ENCODE results near the gene PDZRN3. TPM values are rescaled to one million over a fixed set of nuclear protein-coding genes. Genes with fewer than 3 reads are reported as not detected.
A peak's percentile ranks its signal among the peaks of the same experiment; 100 is the strongest.

The PDZRN3 gene
- polyA plus RNA-seq, 2 of the 4 experiments (the other 2 are of a cell fraction): not detected

DNA sequence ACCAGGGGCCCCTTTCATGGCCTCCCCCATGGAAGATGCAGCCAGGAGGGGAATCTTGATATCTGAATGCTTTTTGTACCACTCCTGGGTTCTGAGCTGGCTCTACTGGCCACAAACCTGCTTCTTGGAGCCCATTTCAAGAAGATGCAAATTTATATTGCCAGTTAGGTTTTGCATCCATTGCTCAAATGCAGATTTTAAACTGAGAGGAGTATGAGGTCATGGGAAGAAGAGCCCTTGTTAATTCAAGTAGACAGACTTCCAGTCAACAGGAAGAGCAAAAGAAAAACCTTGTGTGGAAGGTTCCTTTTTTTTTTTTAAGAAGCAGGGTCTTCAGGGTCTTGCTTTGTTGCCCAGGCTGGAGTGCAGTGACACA lies 133.5 kb downstream of the PDZRN3 start:
- FAIRE-seq (no peak), ATAC-seq (no peak), DNase-seq (ENCODE audit: low read depth in 1 of 2, low spot score in 1 of 2) (no peak)
- no peaks in the 10 kb centered on the region for H3K4me1 ChIP-seq
- POLR2A ChIA-PET: no interaction called here
- no peak overlapping the region for H3K4me3 ChIP-seq
- H3K9me3 ChIP-seq: no peaks in the 10 kb centered on the region
- CTCF ChIA-PET: interaction anchor here (0.6 to 2.5 kb wide), 3 partner anchors 9 to 12 kb away, joined by 3 to 13 read pairs (median 3); no protein-coding TSS in a partner anchor
- H3K4me2 ChIP-seq: no peak overlapping the region
- no peak overlapping the region for H3K27ac ChIP-seq
- TF ChIP-seq RAD21 (conservative IDR thresholded peaks at IDR 0.05 in 1 of 2, IDR thresholded peaks at IDR 0.05 in 1 of 2): no peak
- TF ChIP-seq CBX8 (IDR thresholded peaks at IDR 0.05): no peak

GRCh38 chr3:73490453-73491286 lies 134.1 kb downstream of the PDZRN3 start:
- FAIRE-seq (no peak), DNase-seq (ENCODE audit: low read depth in 1 of 2, low spot score in 1 of 2) (no peak), ATAC-seq (no peak)
- POLR2A ChIA-PET: no interaction called here
- Histone ChIP-seq H3K9me3 (no peaks in the 10 kb centered on the region), H3K4me2 (no peak overlapping the region), H3K4me1 (no peaks in the 10 kb centered on the region), H3K27ac (no peak overlapping the region), H3K4me3 (no peak overlapping the region)
- CTCF ChIA-PET: interaction anchor here (0.6 to 2.5 kb wide), 4 partner anchors 10 to 18 kb away, joined by 3 to 13 read pairs (median 3); no protein-coding TSS in a partner anchor
- under 1% methylated on average over 6 of the region's 8 CpGs for WGBS (ENCODE audit: missing lambda C conversion rate)
- no peak for TF ChIP-seq NPAS2 (CRISPR knock-in tag; IDR thresholded peaks at IDR 0.05; ENCODE audit: borderline replicate concordance)
- TF ChIP-seq MAFK (IDR thresholded peaks at IDR 0.05; ENCODE audit: partially characterized antibody): peak; percentile 93

DNA sequence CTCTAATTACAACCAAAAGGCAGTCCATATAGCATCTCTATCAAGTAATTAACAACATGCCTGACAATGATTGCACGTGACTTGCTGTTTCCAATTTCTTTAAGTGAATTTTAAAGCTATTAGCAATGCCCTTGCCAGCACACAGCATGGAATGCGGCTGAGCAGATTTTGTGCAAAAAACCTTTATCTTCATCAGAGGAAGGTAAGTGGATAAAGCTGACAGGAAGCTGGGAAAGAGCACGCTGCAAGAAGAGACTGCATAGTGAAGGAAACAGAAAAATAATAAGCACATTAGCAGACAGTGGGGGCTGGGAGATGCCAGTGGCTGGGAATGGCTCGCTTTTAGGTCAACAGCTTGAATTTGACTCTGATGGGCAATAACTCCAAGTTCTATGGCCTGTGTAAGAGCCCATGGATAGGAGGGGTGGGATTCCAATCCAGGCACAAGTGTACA lies 138.8 kb downstream of the PDZRN3 start:
- ChIA-PET POLR2A (no interaction called here), CTCF (interaction anchor here (0.7 to 2.3 kb wide), 3 partner anchors 16 to 18 kb away, joined by 3 to 7 read pairs (median 6); no protein-coding TSS in a partner anchor)
- no peak overlapping the region for H3K4me3 ChIP-seq
- H3K4me1 ChIP-seq: no peaks in the 10 kb centered on the region
- ATAC-seq (no peak), FAIRE-seq (no peak), DNase-seq (ENCODE audit: low read depth in 1 of 2, low spot score in 1 of 2) (no peak)
- no peak overlapping the region for H3K4me2 ChIP-seq
- WGBS (ENCODE audit: missing lambda C conversion rate): 28% methylated on average over 4 of the region's 4 CpGs
- no peak overlapping the region for H3K27ac ChIP-seq
- TF ChIP-seq HDAC2 (IDR thresholded peaks at IDR 0.05) (no peak), E2F6 (IDR thresholded peaks at IDR 0.05; ENCODE audit: borderline replicate concordance, low read depth) (no peak), HOXB13 (CRISPR knock-in tag; IDR thresholded peaks at IDR 0.05; ENCODE audit: low read depth) (no peak)
- TF ChIP-seq, protein P1, sequence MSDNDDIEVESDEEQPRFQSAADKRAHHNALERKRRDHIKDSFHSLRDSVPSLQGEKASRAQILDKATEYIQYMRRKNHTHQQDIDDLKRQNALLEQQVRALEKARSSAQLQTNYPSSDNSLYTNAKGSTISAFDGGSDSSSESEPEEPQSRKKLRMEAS (IDR thresholded peaks at IDR 0.05): no peak
- TF ChIP-seq, protein P2, sequence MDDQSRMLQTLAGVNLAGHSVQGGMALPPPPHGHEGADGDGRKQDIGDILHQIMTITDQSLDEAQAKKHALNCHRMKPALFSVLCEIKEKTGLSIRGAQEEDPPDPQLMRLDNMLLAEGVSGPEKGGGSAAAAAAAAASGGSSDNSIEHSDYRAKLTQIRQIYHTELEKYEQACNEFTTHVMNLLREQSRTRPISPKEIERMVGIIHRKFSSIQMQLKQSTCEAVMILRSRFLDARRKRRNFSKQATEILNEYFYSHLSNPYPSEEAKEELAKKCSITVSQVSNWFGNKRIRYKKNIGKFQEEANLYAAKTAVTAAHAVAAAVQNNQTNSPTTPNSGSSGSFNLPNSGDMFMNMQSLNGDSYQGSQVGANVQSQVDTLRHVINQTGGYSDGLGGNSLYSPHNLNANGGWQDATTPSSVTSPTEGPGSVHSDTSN (IDR thresholded peaks at IDR 0.05): no peak
- H3K9me3 ChIP-seq: no peaks in the 10 kb centered on the region

- FAIRE-seq (no peak), ATAC-seq (no peak), DNase-seq (ENCODE audit: low read depth in 1 of 2, low spot score in 1 of 2) (no peak)
- Histone ChIP-seq H3K4me3 (no peak overlapping the region), H3K4me2 (no peak overlapping the region), H3K4me1 (no peaks in the 10 kb centered on the region), H3K27ac (no peak overlapping the region), H3K9me3 (no peaks in the 10 kb centered on the region)
- WGBS (ENCODE audit: missing lambda C conversion rate): 9% methylated on average over 7 of the region's 7 CpGs
- ChIA-PET POLR2A (interaction anchor here (0.6 kb wide), 1 partner anchor 776 kb away, joined by 3 read pairs; no protein-coding TSS in a partner anchor), CTCF (interaction anchor here (2.2 kb wide), 1 partner anchor 18 kb away, joined by 7 read pairs; no protein-coding TSS in a partner anchor)
- TF ChIP-seq, protein P1 (IDR thresholded peaks at IDR 0.05): no peak
- TF ChIP-seq TFCP2L1 (CRISPR knock-in tag; IDR thresholded peaks at IDR 0.05): no peak
- no peak for TF ChIP-seq FOSB (CRISPR knock-in tag; IDR thresholded peaks at IDR 0.05)
- TF ChIP-seq, protein P3, sequence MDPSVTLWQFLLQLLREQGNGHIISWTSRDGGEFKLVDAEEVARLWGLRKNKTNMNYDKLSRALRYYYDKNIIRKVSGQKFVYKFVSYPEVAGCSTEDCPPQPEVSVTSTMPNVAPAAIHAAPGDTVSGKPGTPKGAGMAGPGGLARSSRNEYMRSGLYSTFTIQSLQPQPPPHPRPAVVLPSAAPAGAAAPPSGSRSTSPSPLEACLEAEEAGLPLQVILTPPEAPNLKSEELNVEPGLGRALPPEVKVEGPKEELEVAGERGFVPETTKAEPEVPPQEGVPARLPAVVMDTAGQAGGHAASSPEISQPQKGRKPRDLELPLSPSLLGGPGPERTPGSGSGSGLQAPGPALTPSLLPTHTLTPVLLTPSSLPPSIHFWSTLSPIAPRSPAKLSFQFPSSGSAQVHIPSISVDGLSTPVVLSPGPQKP (IDR thresholded peaks at IDR 0.05; ENCODE audit: low read depth, low read length): no peak
- no peak for TF ChIP-seq MAFK (IDR thresholded peaks at IDR 0.05; ENCODE audit: partially characterized antibody)
- no peak for TF ChIP-seq HES2 (IDR thresholded peaks at IDR 0.05)
- no peak for TF ChIP-seq JUN (IDR thresholded peaks at IDR 0.05)
- no peak for TF ChIP-seq RARB (CRISPR knock-in tag; IDR thresholded peaks at IDR 0.05)
- no peak for TF ChIP-seq GATA3 (IDR thresholded peaks at IDR 0.05; ENCODE audit: borderline replicate concordance)
- TF ChIP-seq BHLHE40 (IDR thresholded peaks at IDR 0.05; ENCODE audit: low read depth, low read length): no peak
- TF ChIP-seq HOXA7 (CRISPR knock-in tag; IDR thresholded peaks at IDR 0.05): no peak
- no peak for TF ChIP-seq MAZ (IDR thresholded peaks at IDR 0.05; ENCODE audit: borderline replicate concordance, low read depth, low read length)
- TF ChIP-seq, protein P4, sequence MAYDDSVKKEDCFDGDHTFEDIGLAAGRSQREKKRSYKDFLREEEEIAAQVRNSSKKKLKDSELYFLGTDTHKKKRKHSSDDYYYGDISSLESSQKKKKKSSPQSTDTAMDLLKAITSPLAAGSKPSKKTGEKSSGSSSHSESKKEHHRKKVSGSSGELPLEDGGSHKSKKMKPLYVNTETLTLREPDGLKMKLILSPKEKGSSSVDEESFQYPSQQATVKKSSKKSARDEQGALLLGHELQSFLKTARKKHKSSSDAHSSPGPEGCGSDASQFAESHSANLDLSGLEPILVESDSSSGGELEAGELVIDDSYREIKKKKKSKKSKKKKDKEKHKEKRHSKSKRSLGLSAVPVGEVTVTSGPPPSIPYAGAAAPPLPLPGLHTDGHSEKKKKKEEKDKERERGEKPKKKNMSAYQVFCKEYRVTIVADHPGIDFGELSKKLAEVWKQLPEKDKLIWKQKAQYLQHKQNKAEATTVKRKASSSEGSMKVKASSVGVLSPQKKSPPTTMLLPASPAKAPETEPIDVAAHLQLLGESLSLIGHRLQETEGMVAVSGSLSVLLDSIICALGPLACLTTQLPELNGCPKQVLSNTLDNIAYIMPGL (CRISPR knock-in tag; IDR thresholded peaks at IDR 0.05; ENCODE audit: borderline replicate concordance): no peak
- TF ChIP-seq ZSCAN20 (CRISPR knock-in tag; IDR thresholded peaks at IDR 0.05): no peak
Measured at GRCh38 chr3:73484656-73485248, 140.0 kb downstream of the PDZRN3 start.
